K562 (cell line): Measurements from ENCODE around the gene CRYZL1. TPM values are rescaled to one million over a fixed set of nuclear protein-coding genes. Genes with fewer than 3 reads are reported as not detected.
A peak's percentile ranks its signal among the peaks of the same experiment; 100 is the strongest.

ENCODE experiments used
- ARID3B ChIP-seq: fragments of 250-450 bp; sonication (Bioruptor Pico); IDR thresholded peaks from 2 replicates; pipeline ENCODE4 v1.4.0; 2020; ENCODE audit warnings: borderline replicate concordance
- E2F6 ChIP-seq, 2 experiments: IDR thresholded peaks; 2 replicates each; pipeline ENCODE4 v1.6.1; 2011; ENCODE audit warnings: borderline replicate concordance in 1 of 2, control low read depth in 1 of 2, low read depth in 1 of 2, low read length in 1 of 2, mild to moderate bottlenecking in 1 of 2, mixed read lengths in 1 of 2, moderate library complexity in 1 of 2; ENCODE audit not compliant: insufficient read depth in 1 of 2, insufficient read length in 1 of 2, poor library complexity in 1 of 2, severe bottlenecking in 1 of 2; ENCODE audit errors: extremely low read depth in 1 of 2
- ETV5 ChIP-seq: sonication (generic); formaldehyde crosslinking; IDR thresholded peaks from 2 replicates; pipeline ENCODE4 v1.4.0; 2020; ENCODE audit warnings: low read depth, mild to moderate bottlenecking, missing genetic modification reagents
- HES1 ChIP-seq: fragments of 450-650 bp; IDR thresholded peaks from 2 replicates; pipeline ENCODE4 v1.6.1; 2016; ENCODE audit warnings: low read depth, mild to moderate bottlenecking, moderate library complexity
- HLTF ChIP-seq: fragments of 450-650 bp; IDR thresholded peaks from 2 replicates; pipeline ENCODE4 v1.6.1; 2016
- HMG20B ChIP-seq: fragments of 250-450 bp; sonication (Bioruptor Pico); IDR thresholded peaks from 2 replicates; pipeline ENCODE4 v1.5.0; 2021; ENCODE audit warnings: mild to moderate bottlenecking
- HOXB6 ChIP-seq: fragments of 250-450 bp; sonication (Bioruptor Pico); IDR thresholded peaks from 2 replicates; pipeline ENCODE4 v1.5.1; 2022; ENCODE audit warnings: mild to moderate bottlenecking, borderline replicate concordance
- MEIS2 ChIP-seq: fragments of 450-650 bp; IDR thresholded peaks from 2 replicates; pipeline ENCODE4 v1.6.1; 2014; ENCODE audit warnings: mild to moderate bottlenecking; ENCODE audit not compliant: partially characterized antibody
- MYBL2 ChIP-seq, 2 experiments: fragments of 450-650 bp in 1 of 2; sonication (generic) in 1 of 2; formaldehyde crosslinking in 1 of 2; IDR thresholded peaks; 2 replicates each; pipeline versions ENCODE4 v1.6.1 to v1.8.1; 2017 to 2022; ENCODE audit warnings: borderline replicate concordance in 1 of 2, inconsistent platforms in 1 of 2, low read depth in 1 of 2, mild to moderate bottlenecking in 1 of 2, missing genetic modification reagents in 1 of 2, moderate library complexity in 1 of 2
- PHF21A ChIP-seq: fragments of 450-650 bp; IDR thresholded peaks from 2 replicates; pipeline ENCODE4 v1.6.1; 2017; ENCODE audit warnings: low read depth, borderline replicate concordance
- PML ChIP-seq: IDR thresholded peaks from 2 replicates; pipeline ENCODE4 v1.6.1; 2012; ENCODE audit warnings: low read length, inconsistent platforms
- TEAD4 ChIP-seq, 2 experiments: sonication (generic) in 1 of 2; formaldehyde crosslinking in 1 of 2; IDR thresholded peaks; 2 replicates each; pipeline versions ENCODE4 v1.6.1 to v1.8.0; 2012 to 2022; ENCODE audit warnings: borderline replicate concordance in 1 of 2, inconsistent platforms in 1 of 2, low read length in 1 of 2, mild to moderate bottlenecking in 1 of 2, missing genetic modification reagents in 1 of 2
- WHSC1 ChIP-seq: IDR thresholded peaks from one replicate; pipeline ENCODE4 v1.6.1; 2012; ENCODE audit warnings: low read length, control low read depth, inconsistent platforms
- ZC3H11A ChIP-seq: IDR thresholded peaks from 2 replicates; pipeline ENCODE4 v1.6.1; 2012; ENCODE audit warnings: low read depth, low read length, improper control_type of control experiment
- ZNF740 ChIP-seq, 3 experiments: fragments of 200-800 bp in 1 of 3; sonication (Bioruptor generic) in 1 of 3; sonication (generic) in 1 of 3; formaldehyde crosslinking in 1 of 3; IDR thresholded peaks; 2 replicates each; pipeline versions ENCODE4 v1.6.1 to v1.8.0; 2016 to 2022; ENCODE audit warnings: mild to moderate bottlenecking in 2 of 3, missing compliant biosample characterization in 2 of 3, missing genetic modification characterization in 2 of 3, missing genetic modification reagents in 1 of 3
- polyA plus RNA-seq, 8 experiments: library from polyadenylated mRNA; depleted of rRNA in 4 of 8; stranded (reverse) in 5 of 8; unstranded in 3 of 8; fragments of >200 nt; fragmentation: Nextera tagmentation in 2 of 8; fragmentation: Illumina TruSeq in 1 of 8; extraction: Ambion mirVana in 2 of 8; extraction: Trizol in 1 of 8; gene quantifications; 2 replicates each; pipeline versions ENCODE4 v1.2.1 to v1.2.3, GENCODE V29; 2011 to 2014; ENCODE audit warnings: inconsistent platforms in 1 of 8, missing spikeins in 1 of 8
- total RNA-seq, 7 experiments: library from RNA; depleted of rRNA in 6 of 7; stranded (reverse); fragments of >200 nt in 6 of 7; fragmentation: Illumina TruSeq in 2 of 7; extraction: Trizol in 2 of 7; gene quantifications; 2 replicates each; pipeline versions ENCODE4 v1.2.1 to v1.2.3, GENCODE V29; 2011 to 2021; ENCODE audit warnings: low replicate concordance in 1 of 7

Gene CRYZL1
- total and polyA plus RNA-seq, 9 of the 15 experiments (the other 6 are each of a cell fraction or from before 2014, with no cell fraction given), result 19.9 to 98.2 (median 39.2) TPM

GRCh38 chr21:33542640-33543504, 98.7 kb downstream of the CRYZL1 start, which contains the start of gene SON (continued):
- TF ChIP-seq E2F6 (IDR thresholded peaks at IDR 0.05; ENCODE audit: borderline replicate concordance in 1 of 2, extremely low read depth in 1 of 2, insufficient read depth in 1 of 2, insufficient read length in 1 of 2, low read depth in 1 of 2, low read length in 1 of 2, poor library complexity in 1 of 2, severe bottlenecking in 1 of 2) (peak; percentile 73 to 87), PML (peak; percentile 76), HOXB6 (peak; percentile 80; the same call in 1 of the 2 replicates), MYBL2 (IDR thresholded peaks at IDR 0.05; ENCODE audit: low read depth) (0 out of 2 replicates have a peak, but pooled peaks have one; percentile 15), MYBL2 (CRISPR knock-in tag; IDR thresholded peaks at IDR 0.05; ENCODE audit: borderline replicate concordance) (no peak), ETV5 (CRISPR knock-in tag) (peak; percentile 60), ZNF740 (CRISPR knock-in tag; IDR thresholded peaks at IDR 0.05) (peak; percentile 93), ZNF740 (tag; IDR thresholded peaks at IDR 0.05) (peak in 1 of 2 experiments; percentile 100; a peak in 2 of 4 replicates), TEAD4 (IDR thresholded peaks at IDR 0.05; ENCODE audit: low read length) (peak; percentile 87), TEAD4 (CRISPR knock-in tag; IDR thresholded peaks at IDR 0.05; ENCODE audit: borderline replicate concordance) (no peak), ZC3H11A (peak; percentile 98), MEIS2 (peak; percentile 66), HES1 (0 out of 2 replicates have a peak, but pooled peaks have one; percentile 18), HLTF (peak; percentile 91), ARID3B (CRISPR knock-in tag) (0 out of 2 replicates have a peak, but pooled peaks have one; percentile 65), HMG20B (CRISPR knock-in tag) (no peak), PHF21A (peak; percentile 62; the same call in 1 of the 2 replicates), WHSC1 (no peak)
